GM13977 (cell line): ENCODE measurements around the gene NPR1.

Experiments used
- DNase-seq: peaks from one replicate; pipeline ENCODE4 v3.0.0; 2012; ENCODE audit warnings: low spot score
- CTCF ChIP-seq: IDR thresholded peaks from 2 replicates; pipeline ENCODE4 v1.5.1; 2012; ENCODE audit warnings: mild to moderate bottlenecking, control low read depth; ENCODE audit not compliant: insufficient read depth; ENCODE audit errors: extremely low read depth, missing control alignments
- in situ Hi-C: fragments of 300-500 bp; cut with MboI; formaldehyde crosslinking; loops from one replicate; pipeline ENCODE4 v1.12.0; 2022; ENCODE audit warnings: low sequenced_read_pairs, low pct_unique_long_range_greater_than_20kb, mixed read lengths, inconsistent platforms; ENCODE audit not compliant: unreplicated experiment

The NPR1 gene

GRCh38 chr1:153687346-153688125, 9.0 kb downstream of the NPR1 start:
- no peak for TF ChIP-seq CTCF
- in situ Hi-C loops = no loop called here
- peak; percentile 21 for DNase-seq

- no peak for TF ChIP-seq CTCF
- DNase-seq = peak; percentile 6
- in situ Hi-C loops = no loop called here
These were observed 9.8 kb downstream of the NPR1 start for GRCh38 chr1:153688276-153688675.

GRCh38 chr1:153688736-153689328, 10.3 kb downstream of the NPR1 start:
- no peak for TF ChIP-seq CTCF
- in situ Hi-C loops = no loop called here

GRCh38 chr1:153693466-153693865, 15.0 kb downstream of the NPR1 start:
- in situ Hi-C loops = no loop called here
- no peak for DNase-seq
- TF ChIP-seq CTCF = no peak

More at GRCh38 chr1:153688736-153689328, 10.3 kb downstream of the NPR1 start:
- DNase-seq = no peak

- no peak for DNase-seq
- TF ChIP-seq CTCF = no peak
- in situ Hi-C loops = no loop called here
These were observed 18.3 kb downstream of the NPR1 start for GRCh38 chr1:153696741-153697140.

GRCh38 chr1:153697191-153698019, 18.9 kb downstream of the NPR1 start:
- in situ Hi-C loops = no loop called here
- no peak for TF ChIP-seq CTCF
- DNase-seq = no peak
